Measurements from ENCODE around the gene ARID1B. TPM values are rescaled to one million over a fixed set of nuclear protein-coding genes. Genes with fewer than 3 reads are reported as not detected.

The ARID1B gene
- total RNA-seq, 1 donor from 2014 or later: 155 TPM

DNA sequence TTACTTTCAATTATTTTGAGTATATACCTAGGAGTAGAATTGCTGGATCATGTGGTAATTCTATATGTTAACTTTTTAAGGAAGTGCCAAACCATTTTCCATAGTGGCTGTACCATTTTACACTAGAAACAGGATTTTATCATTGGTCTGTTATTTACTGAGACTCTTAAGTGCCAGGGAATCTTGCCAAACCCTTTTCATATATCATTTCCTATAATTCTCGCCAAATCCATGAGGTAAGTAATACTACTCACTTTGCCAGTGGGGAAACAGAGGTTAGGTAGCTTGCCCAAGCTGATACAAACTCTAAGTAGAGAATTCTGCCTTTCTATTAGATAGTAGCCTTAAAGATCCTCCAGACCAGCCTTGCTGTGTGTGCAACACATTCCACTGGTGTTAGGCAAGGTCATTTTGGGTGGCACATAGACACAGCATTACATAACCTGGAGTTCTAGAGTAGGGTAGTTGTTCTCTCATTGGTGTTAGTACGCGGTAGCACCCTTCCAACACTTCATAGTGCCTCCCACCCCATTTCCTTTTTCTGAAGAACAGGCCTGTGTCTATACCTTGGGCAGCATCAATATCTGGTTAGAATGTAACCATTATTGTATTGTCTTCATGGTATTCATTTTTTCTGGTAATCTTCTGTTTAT is 65.5 kb downstream of the ARID1B start:
- H3K4me3 Mint-ChIP-seq: no peak overlapping the region
- no peaks in the 10 kb centered on the region for H3K27me3 Mint-ChIP-seq (ENCODE audit: low read depth)
- peaks cover 5% of the 10 kb centered on the region for H3K36me3 Mint-ChIP-seq
- no peaks in the 10 kb centered on the region for H3K9me3 Mint-ChIP-seq
- peaks cover 58% of the 10 kb centered on the region for H3K4me1 Mint-ChIP-seq
- DNase-seq (ENCODE audit: low spot score in 2 of 2, unreplicated experiment in 2 of 2): no peak
- H3K27ac Mint-ChIP-seq: no peak overlapping the region
- TF ChIP-seq, protein P1, sequence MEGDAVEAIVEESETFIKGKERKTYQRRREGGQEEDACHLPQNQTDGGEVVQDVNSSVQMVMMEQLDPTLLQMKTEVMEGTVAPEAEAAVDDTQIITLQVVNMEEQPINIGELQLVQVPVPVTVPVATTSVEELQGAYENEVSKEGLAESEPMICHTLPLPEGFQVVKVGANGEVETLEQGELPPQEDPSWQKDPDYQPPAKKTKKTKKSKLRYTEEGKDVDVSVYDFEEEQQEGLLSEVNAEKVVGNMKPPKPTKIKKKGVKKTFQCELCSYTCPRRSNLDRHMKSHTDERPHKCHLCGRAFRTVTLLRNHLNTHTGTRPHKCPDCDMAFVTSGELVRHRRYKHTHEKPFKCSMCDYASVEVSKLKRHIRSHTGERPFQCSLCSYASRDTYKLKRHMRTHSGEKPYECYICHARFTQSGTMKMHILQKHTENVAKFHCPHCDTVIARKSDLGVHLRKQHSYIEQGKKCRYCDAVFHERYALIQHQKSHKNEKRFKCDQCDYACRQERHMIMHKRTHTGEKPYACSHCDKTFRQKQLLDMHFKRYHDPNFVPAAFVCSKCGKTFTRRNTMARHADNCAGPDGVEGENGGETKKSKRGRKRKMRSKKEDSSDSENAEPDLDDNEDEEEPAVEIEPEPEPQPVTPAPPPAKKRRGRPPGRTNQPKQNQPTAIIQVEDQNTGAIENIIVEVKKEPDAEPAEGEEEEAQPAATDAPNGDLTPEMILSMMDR (IDR thresholded peaks at IDR 0.05; ENCODE audit: unreplicated experiment): no peak

DNA sequence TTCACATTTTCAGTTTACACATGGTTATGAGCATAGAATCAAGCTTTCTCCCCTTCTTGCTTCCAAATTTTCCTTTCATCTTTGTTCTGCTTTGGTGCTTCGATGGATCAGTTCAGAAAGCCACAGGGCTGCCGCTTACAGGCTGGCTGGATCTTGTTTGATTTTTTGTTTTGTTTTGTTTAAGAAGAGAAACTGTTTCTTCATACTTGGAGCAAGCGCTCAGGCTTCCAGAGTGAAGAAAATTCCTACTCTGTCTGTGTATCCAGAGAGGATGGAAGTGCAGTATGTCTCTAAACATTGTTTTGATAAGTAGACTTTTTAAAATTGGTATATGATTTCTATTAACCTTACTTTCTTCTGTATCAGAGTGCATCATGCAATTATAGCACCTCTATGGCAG is 66.9 kb downstream of the ARID1B start:
- Mint-ChIP-seq H3K4me1 (peaks cover 71% of the 10 kb centered on the region), H3K9me3 (no peaks in the 10 kb centered on the region), H3K27ac (peak overlapping the region; percentile 16), H3K4me3 (no peak overlapping the region), H3K36me3 (peaks cover 5% of the 10 kb centered on the region), H3K27me3 (ENCODE audit: low read depth) (no peaks in the 10 kb centered on the region)
- TF ChIP-seq, protein P1 (IDR thresholded peaks at IDR 0.05; ENCODE audit: unreplicated experiment): no peak
- no peak for DNase-seq (ENCODE audit: low spot score in 2 of 2, unreplicated experiment in 2 of 2)

DNA sequence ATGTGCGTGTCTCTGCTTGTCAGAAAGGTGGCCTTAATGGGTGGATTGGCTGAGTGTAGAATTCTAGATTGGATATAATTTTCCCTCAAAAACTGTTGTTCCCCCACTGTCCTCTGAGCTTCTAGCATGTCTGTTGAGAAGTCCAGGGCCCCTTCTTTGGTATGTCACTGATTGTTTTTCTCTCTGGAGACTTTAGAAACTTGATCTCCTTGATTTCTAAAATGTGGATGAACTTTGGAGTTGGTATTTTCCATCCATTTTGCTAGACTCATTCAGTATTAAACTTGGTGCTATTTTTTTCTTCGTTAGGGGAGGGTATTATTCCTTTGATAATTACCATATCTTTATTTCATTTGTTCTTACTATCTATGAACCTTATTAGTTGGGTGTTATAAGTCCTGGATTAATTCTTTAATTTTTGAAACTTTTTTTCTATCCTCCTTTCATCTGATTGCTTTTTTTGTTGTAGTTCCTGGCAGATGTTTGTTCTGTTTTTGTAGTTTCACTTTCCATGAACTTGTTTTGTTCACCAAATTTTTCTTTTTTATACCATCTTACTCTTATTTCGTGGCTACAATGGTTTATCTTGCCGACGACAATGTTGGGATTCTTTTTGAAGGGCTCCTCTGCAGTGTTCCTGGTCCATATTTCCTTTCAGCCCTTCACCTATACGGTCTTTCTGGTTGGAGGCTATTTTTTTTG is 68.4 kb downstream of the ARID1B start:
- no peak overlapping the region for H3K27ac Mint-ChIP-seq
- DNase-seq (ENCODE audit: low spot score in 2 of 2, unreplicated experiment in 2 of 2): no peak
- TF ChIP-seq, protein P1 (IDR thresholded peaks at IDR 0.05; ENCODE audit: unreplicated experiment): no peak
- peaks cover 75% of the 10 kb centered on the region for H3K4me1 Mint-ChIP-seq
- H3K4me3 Mint-ChIP-seq: no peak overlapping the region
- H3K9me3 Mint-ChIP-seq: no peaks in the 10 kb centered on the region
- no peaks in the 10 kb centered on the region for H3K27me3 Mint-ChIP-seq (ENCODE audit: low read depth)
- H3K36me3 Mint-ChIP-seq: peaks cover 5% of the 10 kb centered on the region

DNA sequence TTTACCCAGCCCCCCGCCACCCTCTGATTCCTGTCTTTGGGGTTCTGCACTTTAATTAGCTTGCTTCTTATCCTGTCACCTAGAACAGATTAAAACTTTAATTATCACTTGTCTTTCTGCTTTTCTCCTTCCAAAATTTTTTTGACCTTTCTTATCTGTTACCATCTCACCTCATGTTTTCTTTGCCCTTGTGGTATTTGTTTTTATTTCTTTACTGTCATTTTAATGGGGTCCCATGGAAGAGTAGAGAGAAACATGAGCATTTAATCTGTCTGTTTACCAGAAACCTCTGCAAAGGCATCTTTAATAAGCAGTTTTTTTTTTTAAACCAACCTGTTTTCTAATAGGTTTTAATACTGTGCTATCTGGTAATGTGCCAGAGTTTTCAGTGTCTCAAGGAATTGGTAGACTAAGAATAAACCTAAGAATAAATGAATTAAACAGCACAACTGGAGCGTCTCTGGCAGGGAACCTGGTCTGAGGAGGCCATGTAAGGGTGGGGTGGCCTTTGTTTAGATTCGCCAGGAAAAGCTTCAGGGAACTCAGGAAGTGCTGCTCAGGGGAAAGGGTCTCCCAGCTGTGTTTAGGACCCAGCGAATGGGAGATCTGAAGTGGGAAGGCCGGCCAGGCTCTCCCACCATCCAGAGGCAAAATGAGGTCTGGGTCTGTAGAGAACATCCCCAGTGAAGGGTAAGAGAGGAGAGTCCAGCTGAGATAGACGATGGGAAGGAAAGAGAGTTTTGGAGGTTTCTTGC is 69.8 kb downstream of the ARID1B start:
- Mint-ChIP-seq H3K9me3 (no peaks in the 10 kb centered on the region), H3K36me3 (peaks cover 5% of the 10 kb centered on the region), H3K4me1 (peaks cover 75% of the 10 kb centered on the region), H3K27ac (peak overlapping the region; percentile 5), H3K4me3 (no peak overlapping the region), H3K27me3 (ENCODE audit: low read depth) (no peaks in the 10 kb centered on the region)
- TF ChIP-seq, protein P1 (IDR thresholded peaks at IDR 0.05; ENCODE audit: unreplicated experiment): no peak
- no peak for DNase-seq (ENCODE audit: low spot score in 2 of 2, unreplicated experiment in 2 of 2)

DNA sequence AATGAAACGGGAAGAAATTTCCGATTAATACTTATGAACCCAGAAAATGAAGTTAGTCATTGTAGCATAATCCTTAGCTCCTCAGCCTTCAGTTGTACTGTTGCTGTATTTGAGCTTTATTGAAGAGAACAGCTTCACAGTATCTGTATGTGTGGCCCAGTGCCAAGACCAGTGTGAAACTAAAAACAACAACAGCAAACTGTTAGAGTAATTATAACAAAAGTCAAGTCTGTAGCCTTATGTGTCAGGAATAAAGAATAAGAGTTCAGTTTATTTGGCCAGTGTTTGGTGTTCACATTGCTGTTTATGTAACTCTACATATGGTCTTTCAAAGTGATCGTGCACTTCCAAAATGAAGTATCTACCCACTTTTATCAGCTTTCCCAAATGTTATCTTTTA is 70.9 kb downstream of the ARID1B start:
- DNase-seq (ENCODE audit: low spot score in 2 of 2, unreplicated experiment in 2 of 2): no peak
- peaks cover 76% of the 10 kb centered on the region for H3K4me1 Mint-ChIP-seq
- peaks cover 5% of the 10 kb centered on the region for H3K36me3 Mint-ChIP-seq
- H3K27ac Mint-ChIP-seq: peak overlapping the region; percentile 87
- no peaks in the 10 kb centered on the region for H3K9me3 Mint-ChIP-seq
- peak overlapping the region; percentile 24 for H3K4me3 Mint-ChIP-seq
- H3K27me3 Mint-ChIP-seq (ENCODE audit: low read depth): no peaks in the 10 kb centered on the region
- TF ChIP-seq, protein P1 (IDR thresholded peaks at IDR 0.05; ENCODE audit: unreplicated experiment): no peak
